HG03039 (cell line): ENCODE measurements around the gene PLA2G12A.
"Not testable (repeated sequence)": the region's sequence is repeated elsewhere in the genome, so short reads cannot be mapped to it uniquely, and the experiment has no call there.

Experiments used
- ATAC-seq: cut with Tn5 transposase; IDR thresholded peaks from one replicate; pipeline ENCODE4 v1.9.1; 2021; ENCODE audit warnings: mild to moderate bottlenecking, moderate library complexity; ENCODE audit not compliant: unreplicated experiment

The PLA2G12A gene

DNA sequence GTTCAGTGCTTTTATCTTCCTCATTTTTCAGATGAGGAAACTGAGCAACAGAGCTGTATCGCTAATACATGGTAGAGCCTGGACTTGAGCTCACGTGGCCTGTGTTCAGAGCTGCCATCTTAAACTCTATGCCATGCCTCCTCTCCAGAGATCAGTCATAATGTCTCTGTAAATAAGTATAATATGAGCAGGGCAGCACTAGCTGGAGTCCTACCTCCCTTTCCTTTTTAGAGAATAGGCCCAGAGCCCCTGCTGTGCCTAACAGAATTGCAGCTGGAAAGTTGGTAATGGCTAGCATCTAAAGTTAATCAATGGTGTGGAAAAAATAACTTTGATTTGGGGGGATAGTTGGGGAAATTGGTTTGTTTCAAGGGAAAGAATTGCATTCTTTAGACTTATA lies 47.0 kb downstream of the PLA2G12A start:
- ATAC-seq: no peak

GRCh38 chr4:109678925-109679324 lies 50.9 kb downstream of the PLA2G12A start:
- not testable (repeated sequence) for ATAC-seq

- ATAC-seq: not testable (repeated sequence)
These were observed 51.4 kb downstream of the PLA2G12A start for GRCh38 chr4:109678472-109678871.

- no peak for ATAC-seq
These were observed 53.0 kb downstream of the PLA2G12A start for GRCh38 chr4:109676886-109677285.

GRCh38 chr4:109675843-109676242 lies 54.0 kb downstream of the PLA2G12A start:
- no peak for ATAC-seq

DNA sequence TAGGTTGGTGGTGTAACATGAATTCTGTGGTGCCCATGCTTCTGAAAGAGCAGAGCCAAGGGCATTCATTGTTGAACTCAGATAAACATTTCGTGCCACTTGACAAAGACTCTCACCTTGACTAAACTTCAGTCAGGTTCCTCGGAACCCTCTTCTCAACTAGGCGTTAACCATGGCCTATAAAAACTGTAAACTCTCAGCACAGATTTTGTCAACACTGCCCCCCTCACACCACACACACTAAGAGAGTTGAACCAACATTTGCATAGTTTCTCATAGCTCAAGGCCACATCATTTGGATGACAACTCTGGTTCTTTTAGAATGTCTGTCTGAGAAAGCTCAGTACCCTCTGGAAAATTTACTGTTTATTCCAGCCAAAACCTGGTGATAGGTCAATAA lies 54.7 kb downstream of the PLA2G12A start:
- ATAC-seq: no peak

GRCh38 chr4:109673303-109673702 lies 56.6 kb downstream of the PLA2G12A start:
- no peak for ATAC-seq

DNA sequence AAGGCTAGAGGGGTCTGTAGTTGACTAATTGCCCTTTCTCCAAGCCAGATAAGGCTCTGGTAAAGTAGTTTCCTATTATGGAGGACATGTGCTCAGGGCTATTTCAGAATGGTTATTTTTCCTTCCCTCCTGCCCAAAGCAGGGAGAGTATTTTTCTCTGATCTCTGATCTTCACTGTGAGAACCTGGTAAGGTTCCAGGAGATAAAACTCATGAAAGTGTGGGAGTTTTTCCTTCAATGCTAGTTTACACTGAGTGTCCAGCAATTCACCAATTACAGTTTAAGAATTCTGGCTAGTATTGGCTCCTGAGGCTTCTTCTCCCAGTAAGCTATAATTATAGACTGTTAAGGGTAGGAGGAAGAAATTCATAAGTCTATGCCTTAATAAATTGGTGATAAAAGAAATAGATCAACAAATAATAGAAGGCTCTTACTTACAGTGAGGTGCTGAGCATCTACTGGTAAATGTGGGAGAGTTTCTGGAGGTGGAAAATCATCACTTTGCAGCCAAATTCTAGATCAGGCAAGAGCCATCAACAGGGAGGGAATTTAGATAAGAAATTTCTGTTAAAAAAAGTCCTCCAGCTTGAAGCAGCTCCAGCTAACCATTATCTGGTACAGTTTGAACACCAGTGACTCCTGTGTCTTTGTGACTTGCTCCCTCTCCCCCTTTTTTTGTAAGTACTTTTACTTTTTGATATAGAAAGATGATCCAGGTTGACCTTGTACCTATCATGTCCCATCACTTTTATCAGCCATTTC lies 57.5 kb downstream of the PLA2G12A start:
- ATAC-seq: no peak

GRCh38 chr4:109671350-109671749 lies 58.5 kb downstream of the PLA2G12A start:
- no peak for ATAC-seq

DNA sequence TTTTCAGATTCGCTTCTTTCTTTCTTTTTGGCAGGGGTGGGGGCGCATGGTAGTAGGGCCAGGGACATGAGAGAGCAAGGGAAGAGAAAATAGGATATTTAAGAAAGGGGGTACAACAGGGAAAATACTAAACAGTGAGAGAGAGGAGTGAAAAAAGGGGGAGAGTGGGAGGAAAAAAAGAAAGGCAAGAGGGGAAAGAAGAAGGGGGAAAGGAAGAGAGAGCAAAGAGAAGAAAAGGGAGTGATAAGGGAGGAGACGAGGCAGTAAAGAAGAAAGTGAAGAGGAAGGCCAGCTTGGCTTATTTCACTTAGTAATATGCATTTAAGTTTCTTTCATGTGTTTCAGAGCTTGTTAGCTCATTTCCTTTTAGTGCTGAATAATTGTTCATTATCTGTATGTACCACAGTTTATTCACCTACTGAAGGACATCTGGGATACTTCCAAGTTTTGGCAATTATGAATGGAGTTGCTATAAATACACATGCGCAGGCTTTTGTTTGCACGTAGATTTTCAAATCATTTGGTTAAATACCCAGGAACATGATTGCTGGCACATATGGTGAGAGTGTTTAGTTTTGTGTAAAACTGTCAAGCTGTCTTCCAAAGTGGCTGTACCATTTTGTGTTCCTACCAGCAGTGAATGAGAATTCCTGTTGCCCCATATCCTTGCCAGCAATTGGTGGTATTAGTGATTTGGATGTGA lies 63.9 kb downstream of the PLA2G12A start:
- no peak for ATAC-seq

- no peak for ATAC-seq
These were observed 67.1 kb downstream of the PLA2G12A start for GRCh38 chr4:109662771-109663170.

GRCh38 chr4:109662116-109662515 lies 67.8 kb downstream of the PLA2G12A start:
- ATAC-seq: no peak
